ENCODE measurements around the gene AGAP2. TPM values are rescaled to one million over a fixed set of nuclear protein-coding genes. Genes with fewer than 3 reads are reported as not detected.

AGAP2 gene
- total RNA-seq = 1.5 TPM

DNA sequence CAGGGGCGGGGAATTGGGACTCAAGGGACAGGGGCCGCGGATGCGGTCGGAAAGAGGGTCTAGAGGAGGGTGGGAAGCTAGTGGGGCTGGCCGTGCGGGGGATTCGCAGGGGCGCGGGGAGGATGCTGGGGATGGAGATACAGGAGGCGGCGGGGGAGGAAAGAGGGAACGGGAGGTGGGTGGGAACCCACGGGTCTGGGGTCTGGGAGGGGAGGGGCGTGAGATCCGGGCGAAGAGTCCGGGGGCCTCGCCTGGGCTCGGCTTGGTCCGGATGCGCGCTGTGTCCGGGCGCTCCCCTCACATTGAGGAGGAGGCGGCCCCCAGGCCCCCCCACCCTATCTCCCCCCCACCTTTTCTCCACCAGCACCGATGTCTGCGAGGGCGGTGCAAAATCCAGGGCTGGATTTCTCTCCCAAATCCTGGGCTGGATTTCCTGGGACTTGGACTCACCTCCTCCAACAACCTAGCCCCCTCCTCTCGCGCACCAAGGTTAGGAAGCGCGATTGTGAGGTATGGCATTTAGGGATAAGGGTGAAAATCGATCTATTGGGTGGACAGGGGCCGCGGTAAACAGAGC lies at the start of gene AGAP2:
Gene AGAP2, minus strand, starts transcription at position 82 of the 577 bp plus-strand sequence. CDS start 496 bp downstream, outside the sequence.
- peaks cover 36% of the 10 kb centered on the region for H3K4me1 ChIP-seq
- no peak within 1 kb of the TSS for H3K27ac ChIP-seq
- intact Hi-C loops (cut with DNase I) = no loop called here
- H3K36me3 ChIP-seq = no peaks in the 10 kb centered on the region
- peaks cover 6% of the 10 kb centered on the region for H3K27me3 ChIP-seq
- H3K4me3 ChIP-seq = peak within 1 kb of the TSS; percentile 1 to 47
- no peaks in the 10 kb centered on the region for H3K9me3 ChIP-seq
- TF ChIP-seq POLR2A (IDR thresholded peaks at IDR 0.05) = no peak
- TF ChIP-seq CTCF (IDR thresholded peaks at IDR 0.05) = no peak
- TF ChIP-seq POLR2AphosphoS5 (IDR thresholded peaks at IDR 0.05; ENCODE audit: insufficient read depth in 1 of 2, low read depth in 1 of 2) = no peak
- DNase-seq (ENCODE audit: extremely low spot score in 2 of 2) = no peak

DNA sequence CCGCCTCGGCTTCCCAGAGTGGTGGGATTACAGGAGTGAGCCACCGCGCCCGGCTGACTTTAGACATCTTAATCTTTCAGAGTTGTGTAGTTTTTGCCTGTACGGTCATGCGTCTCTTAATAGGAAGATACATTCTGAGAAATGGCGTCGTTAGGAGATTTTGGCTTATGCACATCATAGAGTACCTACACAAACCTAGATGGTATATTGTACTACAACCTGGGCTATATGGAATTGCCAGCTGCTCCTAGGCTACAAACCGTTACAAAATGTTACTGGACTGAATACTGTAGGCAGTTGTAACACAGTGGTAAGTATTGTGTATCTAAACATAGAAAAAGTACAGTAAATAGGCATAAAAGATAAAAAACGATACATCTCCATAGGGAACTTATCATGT lies 45.3 kb upstream of the AGAP2 start:
- intact Hi-C loops (cut with DNase I) = loop anchor here (2.0 kb wide), 1 partner anchor 59 kb away; no protein-coding TSS in a partner anchor
- peaks cover 0 to 33% of the 10 kb centered on the region in 2 donors for H3K36me3 ChIP-seq

GRCh38 chr12:57783466-57783801 lies 44.9 kb upstream of the AGAP2 start:
- TF ChIP-seq CTCF (IDR thresholded peaks at IDR 0.05) = no peak
- no peak for TF ChIP-seq POLR2A (IDR thresholded peaks at IDR 0.05)
- TF ChIP-seq POLR2AphosphoS5 (IDR thresholded peaks at IDR 0.05; ENCODE audit: insufficient read depth in 1 of 2, low read depth in 1 of 2) = no peak
- Histone ChIP-seq H3K36me3 (peaks cover 0 to 29% of the 10 kb centered on the region in 2 donors), H3K4me1 (peaks cover 21% of the 10 kb centered on the region), H3K4me3 (peak overlapping the region; percentile 83 to 87), H3K27me3 (no peaks in the 10 kb centered on the region), H3K9me3 (no peaks in the 10 kb centered on the region), H3K27ac (no peak overlapping the region)
- DNase-seq (ENCODE audit: extremely low spot score in 2 of 2) = no peak
- intact Hi-C loops (cut with DNase I) = loop anchor here (2.0 kb wide), 1 partner anchor 59 kb away; no protein-coding TSS in a partner anchor

More for the DNA sequence above, 45.3 kb upstream of the AGAP2 start:
- no peak overlapping the region for H3K27ac ChIP-seq
- H3K4me3 ChIP-seq = no peak overlapping the region
- DNase-seq (ENCODE audit: extremely low spot score in 2 of 2) = no peak
- no peaks in the 10 kb centered on the region for H3K27me3 ChIP-seq
- TF ChIP-seq POLR2A (IDR thresholded peaks at IDR 0.05) = no peak
- TF ChIP-seq CTCF (IDR thresholded peaks at IDR 0.05) = no peak
- TF ChIP-seq POLR2AphosphoS5 (IDR thresholded peaks at IDR 0.05; ENCODE audit: insufficient read depth in 1 of 2, low read depth in 1 of 2) = no peak
- no peaks in the 10 kb centered on the region for H3K9me3 ChIP-seq
- peaks cover 21% of the 10 kb centered on the region for H3K4me1 ChIP-seq

GRCh38 chr12:57782608-57783465 lies 44.3 kb upstream of the AGAP2 start, which contains the start of gene TSFM:
Gene TSFM, plus strand, starts transcription at chr12:57782787. Its CDS starts 15 bp downstream, at chr12:57782802.
- H3K4me3 ChIP-seq = peak within 1 kb of the TSS; percentile 83 to 87
- peak within 1 kb of the TSS; percentile 67 for H3K27ac ChIP-seq
- no peaks in the 10 kb centered on the region for H3K9me3 ChIP-seq
- TF ChIP-seq POLR2AphosphoS5 (IDR thresholded peaks at IDR 0.05; ENCODE audit: insufficient read depth in 1 of 2, low read depth in 1 of 2) (peak; percentile 89 to 98), CTCF (IDR thresholded peaks at IDR 0.05) (peak; percentile 93 to 97 (median 96)), POLR2A (IDR thresholded peaks at IDR 0.05) (peak in 1 of 2 donors; percentile 39)
- intact Hi-C loops (cut with DNase I) = loop anchor here (2.0 kb wide), 1 partner anchor 58 kb away; no protein-coding TSS in a partner anchor
- H3K27me3 ChIP-seq = no peaks in the 10 kb centered on the region
- no peak for DNase-seq (ENCODE audit: extremely low spot score in 2 of 2)
- peaks cover 0 to 23% of the 10 kb centered on the region in 2 donors for H3K36me3 ChIP-seq
- H3K4me1 ChIP-seq = peaks cover 21% of the 10 kb centered on the region

Measured in vagina (tissue), 2 donors.